Measurements from ENCODE around the gene ZFPM1.

- TF ChIP-seq SNAI2 (CRISPR knock-in tag; IDR thresholded peaks at IDR 0.05) (no peak), PPARA (CRISPR knock-in tag; IDR thresholded peaks at IDR 0.05; ENCODE audit: borderline replicate concordance) (no peak), ESRRG (CRISPR knock-in tag; IDR thresholded peaks at IDR 0.05) (no peak), TSHZ2 (CRISPR knock-in tag; IDR thresholded peaks at IDR 0.05) (no peak), BACH2 (CRISPR knock-in tag; IDR thresholded peaks at IDR 0.05; ENCODE audit: borderline replicate concordance) (no peak), CREB5 (CRISPR knock-in tag; IDR thresholded peaks at IDR 0.05; ENCODE audit: low read depth) (no peak), ZNF70 (CRISPR knock-in tag; IDR thresholded peaks at IDR 0.05) (no peak), GLIS3 (CRISPR knock-in tag; IDR thresholded peaks at IDR 0.05) (no peak), RARB (CRISPR knock-in tag; IDR thresholded peaks at IDR 0.05) (no peak), TCF4 (CRISPR knock-in tag; IDR thresholded peaks at IDR 0.05; ENCODE audit: borderline replicate concordance) (no peak), ZNF565 (CRISPR knock-in tag; conservative IDR thresholded peaks at IDR 0.05; ENCODE audit: low read depth) (no peak), PATZ1 (CRISPR knock-in tag; IDR thresholded peaks at IDR 0.05; ENCODE audit: borderline replicate concordance) (no peak), ZFP3 (CRISPR knock-in tag; IDR thresholded peaks at IDR 0.05) (no peak)
Measured at GRCh38 chr16:88422733-88423447, 30.2 kb upstream of the ZFPM1 start.
